H1 (cell line): ENCODE results near the gene PNLIPRP1. TPM values are rescaled to one million over a fixed set of nuclear protein-coding genes. Genes with fewer than 3 reads are reported as not detected.

Experiments used
- CTCF ChIA-PET: fragments of 300-600 bp; sonication (Branson Sonifier 250); formaldehyde crosslinking; loops from one replicate; lab custom pipeline; 2021; ENCODE audit not compliant: partially characterized antibody; lab: Charles Lee
- POLR2A ChIA-PET: fragments of 300-600 bp; sonication (Branson Sonifier 250); formaldehyde crosslinking; loops from one replicate; lab custom pipeline; 2021; ENCODE audit warnings: inconsistent platforms; ENCODE audit not compliant: partially characterized antibody; lab: Charles Lee
- DNase-seq, 2 experiments: peaks; one replicate each; pipeline versions ENCODE4 v3.0.0 to v3.0.0-alpha.2; 2010 to 2022; ENCODE audit warnings: low spot score in 2 of 2, low read depth in 1 of 2, mixed read lengths in 1 of 2
- FAIRE-seq: peaks from 2 replicates; lab custom pipeline; 2011; peaks lifted over from hg19 to GRCh38; lab: Jason Lieb, UNC
- H2AFZ ChIP-seq: 2 replicates; pipeline ENCODE4 v1.8.1; 2012; ENCODE audit warnings: low read length, inconsistent platforms
- H2AK5ac ChIP-seq: 2 replicates; pipeline ENCODE4 v1.6.1; 2013; ENCODE audit warnings: low read depth, low read length
- H2BK120ac ChIP-seq: replicated peaks from 2 replicates; pipeline ENCODE3; 2013; ENCODE audit warnings: low read depth, low read length, inconsistent platforms
- H2BK12ac ChIP-seq: 2 replicates; pipeline ENCODE4 v1.6.1; 2013; ENCODE audit warnings: low read depth, low read length
- H2BK15ac ChIP-seq: 2 replicates; pipeline ENCODE4 v1.6.1; 2013; ENCODE audit warnings: low read length
- H2BK20ac ChIP-seq: 2 replicates; pipeline ENCODE4 v1.6.1; 2013; ENCODE audit warnings: low read length
- H2BK5ac ChIP-seq: 2 replicates; pipeline ENCODE4 v1.6.1; 2013; ENCODE audit warnings: low read depth, low read length
- H3K14ac ChIP-seq: 2 replicates; pipeline ENCODE4 v1.6.1; 2013; ENCODE audit warnings: inconsistent platforms; ENCODE audit not compliant: insufficient read length
- H3K18ac ChIP-seq: 2 replicates; pipeline ENCODE4 v1.6.1; 2013; ENCODE audit warnings: low read length; ENCODE audit errors: extremely low read depth
- H3K23ac ChIP-seq: 2 replicates; pipeline ENCODE4 v1.6.1; 2013; ENCODE audit warnings: inconsistent platforms; ENCODE audit not compliant: insufficient read length
- H3K23me2 ChIP-seq: 2 replicates; pipeline ENCODE4 v1.6.1; 2013; ENCODE audit warnings: low read depth, low read length
- H3K27ac ChIP-seq: 2 replicates; pipeline ENCODE4 v1.6.1; 2011; ENCODE audit warnings: low read depth, low read length, inconsistent platforms
- H3K27me3 ChIP-seq, 4 experiments: replicated peaks in 1 of 4; 1 replicate in 1 of 4; 2 replicates in 3 of 4; pipeline versions ENCODE4 v1.6.1 to v1.8.1; 2011 to 2013; ENCODE audit warnings: low read length in 3 of 4, mild to moderate bottlenecking in 3 of 4, inconsistent platforms in 2 of 4, mixed read lengths in 2 of 4, moderate library complexity in 1 of 4; ENCODE audit not compliant: control insufficient read depth in 3 of 4, insufficient read depth in 3 of 4; ENCODE audit errors: extremely low read depth in 1 of 4
- H3K36me3 ChIP-seq, 4 experiments: 2 replicates each; pipeline versions ENCODE4 v1.6.1 to v1.8.1; 2011 to 2013; ENCODE audit warnings: mild to moderate bottlenecking in 4 of 4, low read length in 3 of 4, moderate library complexity in 2 of 4, control low read depth in 1 of 4, inconsistent platforms in 1 of 4; ENCODE audit not compliant: insufficient read depth in 4 of 4, control insufficient read depth in 2 of 4
- H3K4ac ChIP-seq: replicated peaks from 2 replicates; pipeline ENCODE3; 2013; ENCODE audit warnings: low read length, low read depth, mixed read lengths, inconsistent platforms; ENCODE audit not compliant: insufficient read length
- H3K4me1 ChIP-seq, 4 experiments: replicated peaks in 1 of 4; 1 replicate in 1 of 4; 2 replicates in 3 of 4; pipeline versions ENCODE4 v1.6.1 to v1.8.1; 2011 to 2013; ENCODE audit warnings: low read length in 3 of 4, inconsistent platforms in 2 of 4, mixed read lengths in 1 of 4; ENCODE audit not compliant: insufficient read depth in 4 of 4, control insufficient read depth in 3 of 4
- H3K4me2 ChIP-seq, 2 experiments: 2 replicates each; pipeline versions ENCODE4 v1.6.1 to v1.8.1; 2011 to 2013; ENCODE audit warnings: low read depth in 2 of 2, low read length in 2 of 2, control low read depth in 1 of 2, inconsistent platforms in 1 of 2, mild to moderate bottlenecking in 1 of 2; ENCODE audit not compliant: insufficient read depth in 1 of 2
- H3K4me3 ChIP-seq, 4 experiments: fragments of 200-600, 300-600 bp in 1 of 4; sonication (generic), shearing (Covaris generic), sonication (Bioruptor Twin) in 1 of 4; 2 replicates each; pipeline versions ENCODE4 v1.5.1 to v1.8.1; 2011 to 2016; ENCODE audit warnings: low read length in 4 of 4, low read depth in 3 of 4, control low read depth in 2 of 4, inconsistent platforms in 2 of 4, mild to moderate bottlenecking in 2 of 4, mixed read lengths in 1 of 4, moderate library complexity in 1 of 4; ENCODE audit not compliant: insufficient read depth in 2 of 4; ENCODE audit errors: extremely low read depth in 1 of 4
- H3K56ac ChIP-seq: replicated peaks from 2 replicates; pipeline ENCODE3; 2013; ENCODE audit warnings: low read depth, mild to moderate bottlenecking, mixed read lengths, low read length, inconsistent platforms; ENCODE audit not compliant: insufficient read length
- H3K79me1 ChIP-seq: 2 replicates; pipeline ENCODE4 v1.6.1; 2013; ENCODE audit warnings: low read depth, low read length, control low read depth
- H3K79me2 ChIP-seq, 2 experiments: 2 replicates each; pipeline versions ENCODE4 v1.6.1 to v1.8.1; 2012 to 2013; ENCODE audit warnings: low read length in 2 of 2, mild to moderate bottlenecking in 2 of 2, inconsistent platforms in 1 of 2; ENCODE audit not compliant: insufficient read depth in 2 of 2, control insufficient read depth in 1 of 2
- H3K9ac ChIP-seq, 4 experiments: replicated peaks in 1 of 4; 1 replicate in 1 of 4; 2 replicates in 3 of 4; pipeline versions ENCODE4 v1.6.1 to v1.8.1; 2011 to 2013; ENCODE audit warnings: low read depth in 3 of 4, low read length in 3 of 4, control low read depth in 2 of 4, mild to moderate bottlenecking in 2 of 4, moderate library complexity in 2 of 4, inconsistent platforms in 1 of 4; ENCODE audit errors: extremely low read depth in 1 of 4
- H3K9me3 ChIP-seq, 2 experiments: 2 replicates each; pipeline versions ENCODE4 v1.6.1 to v1.8.1; 2012 to 2013; ENCODE audit warnings: mild to moderate bottlenecking in 2 of 2, moderate library complexity in 2 of 2, control low read depth in 1 of 2, inconsistent platforms in 1 of 2, low read depth in 1 of 2, low read length in 1 of 2, mixed read lengths in 1 of 2; ENCODE audit not compliant: insufficient read depth in 2 of 2
- H4K20me1 ChIP-seq, 2 experiments: replicated peaks in 1 of 2; 2 replicates each; pipeline versions ENCODE3 to v1.8.1; 2011 to 2013; ENCODE audit warnings: inconsistent platforms in 2 of 2, low read length in 2 of 2, mild to moderate bottlenecking in 1 of 2; ENCODE audit not compliant: insufficient read depth in 2 of 2, control insufficient read depth in 1 of 2
- H4K5ac ChIP-seq: 2 replicates; pipeline ENCODE4 v1.6.1; 2013; ENCODE audit warnings: low read length, low read depth, mixed read lengths, inconsistent platforms; ENCODE audit not compliant: insufficient read length
- H4K8ac ChIP-seq: 2 replicates; pipeline ENCODE4 v1.8.0; 2013; ENCODE audit warnings: mild to moderate bottlenecking, moderate library complexity, low read length, inconsistent platforms; ENCODE audit not compliant: insufficient read depth; ENCODE audit errors: extremely low read depth
- H4K91ac ChIP-seq: replicated peaks from 2 replicates; pipeline ENCODE3; 2013; ENCODE audit warnings: low read length, mixed read lengths, inconsistent platforms; ENCODE audit not compliant: insufficient read length
- POU5F1 ChIP-seq: IDR thresholded peaks from 2 replicates; pipeline ENCODE4 v1.6.1; 2011; ENCODE audit warnings: low read depth, mild to moderate bottlenecking, low read length, moderate library complexity
- SAP30 ChIP-seq: fragments of 300-600 bp; sonication (generic); IDR thresholded peaks from 2 replicates; pipeline ENCODE4 v1.7.1; 2012; ENCODE audit warnings: low read length, moderate library complexity, mild to moderate bottlenecking, inconsistent platforms; ENCODE audit not compliant: insufficient read depth, insufficient replicate concordance
- SP1 ChIP-seq: IDR thresholded peaks from 2 replicates; pipeline ENCODE4 v1.6.1; 2011; ENCODE audit warnings: low read depth, low read length
- WGBS, 2 experiments: shearing (Covaris generic) in 1 of 2; methylation state at CpG; one replicate each; pipeline versions ENCODE4 v1.1.6 to v1.1.7; 2013 to 2015; ENCODE audit warnings: low lambda C conversion rate in 2 of 2, mixed read lengths in 2 of 2, inconsistent platforms in 1 of 2, low coverage in 1 of 2, missing lambda C conversion rate in 1 of 2; ENCODE audit not compliant: insufficient replicate concordance in 2 of 2, insufficient coverage in 1 of 2, insufficient read length in 1 of 2; ENCODE audit errors: extremely low coverage in 1 of 2, missing lambda C conversion rate in 1 of 2; 5-methylcytosine and 5-hydroxymethylcytosine counted together
- polyA plus RNA-seq, 7 experiments: library from polyadenylated mRNA; depleted of rRNA in 3 of 7; stranded (reverse) in 5 of 7; unstranded in 2 of 7; fragments of >200 nt in 5 of 7; fragments of 200-250 nt in 2 of 7; gene quantifications; 1 replicate in 5 of 7; 2 replicates in 1 of 7; 4 replicates in 1 of 7; pipeline versions ENCODE4 v1.2.1 to v1.2.3, GENCODE V29; 2011 to 2013; ENCODE audit warnings: missing spikeins in 2 of 7, mixed read lengths in 2 of 7
- total RNA-seq: library from RNA; stranded (reverse); fragmentation: NEBNext Ultra II Directional; extraction: Animal tissue kit (Norgen Biotek cat#: 25700); gene quantifications from 2 replicates; pipeline ENCODE4 v1.2.1, GENCODE V29; 2021

The PNLIPRP1 gene
- total and polyA plus RNA-seq, 2 of the 8 experiments (the other 6 are each of a cell fraction or from before 2014, with no cell fraction given): not detected

GRCh38 chr10:116613471-116613870, 22.7 kb downstream of the PNLIPRP1 start:
- Histone ChIP-seq H3K36me3 (no peaks in the 10 kb centered on the region), H3K23me2 (no peaks in the 10 kb centered on the region; the same call in 1 of the 2 replicates), H3K23ac (no peak overlapping the region), H2BK20ac (no peak overlapping the region), H3K4me1 (peaks cover 0 to 9% (median 3%) of the 10 kb centered on the region in 4 experiments; a peak in 5 of 7 replicates), H3K9ac (no peak overlapping the region), H3K4me2 (no peak overlapping the region), H3K18ac (no peak overlapping the region), H2BK120ac (no peak overlapping the region), H4K91ac (no peak overlapping the region), H3K79me2 (no peaks in the 10 kb centered on the region), H2BK15ac (no peak overlapping the region), H3K4me3 (no peak overlapping the region), H3K14ac (no peak overlapping the region), H3K4ac (no peak overlapping the region), H2AFZ (no peak overlapping the region), H3K9me3 (peaks cover 3 to 4% of the 10 kb centered on the region in 2 experiments; a peak in 2 of 4 replicates), H4K8ac (no peak overlapping the region), H2BK12ac (no peak overlapping the region), H3K79me1 (no peaks in the 10 kb centered on the region), H2AK5ac (no peak overlapping the region), H3K56ac (no peak overlapping the region), H4K20me1 (no peaks in the 10 kb centered on the region), H3K27ac (no peak overlapping the region), H2BK5ac (no peak overlapping the region), H3K27me3 (peaks cover 0 to 11% (median 8%) of the 10 kb centered on the region in 4 experiments; a peak in 5 of 7 replicates), H4K5ac (no peak overlapping the region)
- DNase-seq (no peak), FAIRE-seq (no peak)
- WGBS, 2 experiments: 81% methylated on average over 2 of the region's 2 CpGs; no CpG with 5 or more reads in 1 of the 2 experiments
- POLR2A ChIA-PET: no interaction called here
- CTCF ChIA-PET: interaction anchor here (2.4 to 2.5 kb wide), 2 partner anchors 14 to 175 kb away, joined by 9 to 12 read pairs; no protein-coding TSS in a partner anchor
- TF ChIP-seq SAP30 (no peak), SP1 (no peak), POU5F1 (no peak)
